ENCODE measurements around the gene CT45A1.
"Not testable (repeated sequence)": the region's sequence is repeated elsewhere in the genome, so short reads cannot be mapped to it uniquely, and the experiment has no call there.

The CT45A1 gene

GRCh38 chrX:135713795-135714194 is 356 bp downstream of the CT45A1 start:
- TF ChIP-seq CTCF (IDR thresholded peaks at IDR 0.05; ENCODE audit: control insufficient read depth, extremely low read depth, insufficient read depth) = no peak
- no peak for DNase-seq (ENCODE audit: low read depth)
- no peak overlapping the region for H3K4me3 ChIP-seq (ENCODE audit: low read depth, low read length)

GRCh38 chrX:135734666-135735065 is 21.2 kb downstream of the CT45A1 start:
- H3K4me3 ChIP-seq (ENCODE audit: low read depth, low read length); DNase-seq (ENCODE audit: low read depth): not testable (repeated sequence)

- DNase-seq (ENCODE audit: low read depth) = no peak
- peak; percentile 13; the same call in 1 of the 2 replicates for TF ChIP-seq CTCF (IDR thresholded peaks at IDR 0.05; ENCODE audit: control insufficient read depth, extremely low read depth, insufficient read depth)
- H3K4me3 ChIP-seq (ENCODE audit: low read depth, low read length) = no peak overlapping the region
Observed at GRCh38 chrX:135737366-135738071, 24.1 kb downstream of the CT45A1 start.

GRCh38 chrX:135740681-135741149 is 27.3 kb downstream of the CT45A1 start:
- no peak overlapping the region for H3K4me3 ChIP-seq (ENCODE audit: low read depth, low read length)
- peak; percentile 62 for TF ChIP-seq CTCF (IDR thresholded peaks at IDR 0.05; ENCODE audit: control insufficient read depth, extremely low read depth, insufficient read depth)
- DNase-seq (ENCODE audit: low read depth) = no peak

- DNase-seq (ENCODE audit: low read depth) = no peak
- no peak for TF ChIP-seq CTCF (IDR thresholded peaks at IDR 0.05; ENCODE audit: control insufficient read depth, extremely low read depth, insufficient read depth)
- H3K4me3 ChIP-seq (ENCODE audit: low read depth, low read length) = no peak overlapping the region
Observed at GRCh38 chrX:135741192-135741715, 27.8 kb downstream of the CT45A1 start.

- DNase-seq (ENCODE audit: low read depth); H3K4me3 ChIP-seq (ENCODE audit: low read depth, low read length): not testable (repeated sequence)
Observed at GRCh38 chrX:135744739-135745138, 31.3 kb downstream of the CT45A1 start.

- H3K4me3 ChIP-seq (ENCODE audit: low read depth, low read length) = not testable (repeated sequence)
Observed at GRCh38 chrX:135768091-135768490, 54.7 kb downstream of the CT45A1 start, which contains the start of gene CT45A3. Gene CT45A3 (minus strand): TSS chrX:135768191. CDS start chrX:135764444, 3,747 bp downstream.

More at GRCh38 chrX:135768091-135768490, 54.7 kb downstream of the CT45A1 start, which contains the start of gene CT45A3:
- DNase-seq (ENCODE audit: low read depth) = not testable (repeated sequence)
